ENCODE measurements around the gene PAK4.
A peak's percentile ranks its signal among the peaks of the same experiment; 100 is the strongest.
"Not testable (repeated sequence)": the region's sequence is repeated elsewhere in the genome, so short reads cannot be mapped to it uniquely, and the experiment has no call there.

PAK4 gene

DNA sequence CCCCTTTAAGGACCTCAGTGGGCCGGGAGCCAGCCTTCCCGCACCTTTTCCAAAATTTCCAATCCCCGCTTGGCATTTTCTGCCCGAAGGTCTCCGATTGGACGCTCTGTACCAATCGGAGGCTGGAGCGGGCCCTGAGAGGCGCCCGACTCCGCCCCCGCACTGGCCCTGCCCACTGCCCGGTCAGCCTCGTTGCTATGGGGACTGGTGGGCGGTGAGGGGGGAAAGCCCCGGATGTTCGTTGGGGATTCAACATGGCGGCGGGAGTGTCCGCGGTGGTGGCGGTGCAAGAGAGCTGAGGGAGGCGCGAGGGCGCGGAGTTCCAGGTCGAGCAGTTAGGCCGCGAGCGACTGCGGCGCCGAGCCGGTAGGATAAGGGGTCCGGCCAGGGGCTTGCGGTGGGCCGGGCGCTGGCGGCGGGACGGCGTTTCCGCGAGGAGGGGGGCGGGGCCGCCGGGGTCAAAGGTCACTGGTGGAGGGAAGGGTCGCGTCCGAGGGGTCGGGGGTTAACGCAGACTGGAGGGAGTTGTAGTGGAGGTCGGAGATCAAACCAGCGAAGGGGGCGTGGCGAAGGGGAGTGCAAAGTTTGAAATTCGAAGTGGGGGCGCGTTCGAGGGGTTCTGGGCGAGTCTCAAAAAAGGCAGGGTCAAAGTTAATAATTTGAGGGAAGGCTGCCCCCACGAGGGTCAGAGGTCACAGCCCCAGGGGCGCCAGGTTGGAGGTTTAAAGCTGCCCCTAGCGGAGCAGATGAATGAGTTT is at the start of gene PAK4:
Gene PAK4, plus strand, starts transcription at position 233 of the 758 bp plus-strand sequence. CDS start 43,768 bp downstream, outside the sequence.
- peak; percentile 91 for DNase-seq (ENCODE audit: low read depth)

DNA sequence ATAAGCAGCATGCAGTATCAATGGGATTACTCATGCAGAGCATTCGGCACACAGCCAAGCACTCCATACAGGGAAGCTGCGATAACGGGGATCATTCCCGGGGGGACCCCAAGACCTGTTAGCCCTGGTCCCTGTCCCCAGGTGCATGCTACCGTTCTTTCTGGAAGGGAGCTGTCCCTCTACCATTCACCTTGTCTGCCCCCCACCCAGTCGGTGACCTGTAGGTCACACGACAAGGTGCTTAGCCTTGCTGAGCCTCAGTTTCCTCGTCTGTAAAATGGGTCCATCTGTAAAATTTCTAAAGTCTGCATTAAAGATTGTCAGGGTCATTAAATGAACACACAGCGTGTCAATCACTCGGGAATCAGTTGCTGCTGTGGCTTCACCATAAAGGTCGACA is 48.3 kb upstream of the PAK4 start:
- DNase-seq (ENCODE audit: low read depth), result no peak

DNA sequence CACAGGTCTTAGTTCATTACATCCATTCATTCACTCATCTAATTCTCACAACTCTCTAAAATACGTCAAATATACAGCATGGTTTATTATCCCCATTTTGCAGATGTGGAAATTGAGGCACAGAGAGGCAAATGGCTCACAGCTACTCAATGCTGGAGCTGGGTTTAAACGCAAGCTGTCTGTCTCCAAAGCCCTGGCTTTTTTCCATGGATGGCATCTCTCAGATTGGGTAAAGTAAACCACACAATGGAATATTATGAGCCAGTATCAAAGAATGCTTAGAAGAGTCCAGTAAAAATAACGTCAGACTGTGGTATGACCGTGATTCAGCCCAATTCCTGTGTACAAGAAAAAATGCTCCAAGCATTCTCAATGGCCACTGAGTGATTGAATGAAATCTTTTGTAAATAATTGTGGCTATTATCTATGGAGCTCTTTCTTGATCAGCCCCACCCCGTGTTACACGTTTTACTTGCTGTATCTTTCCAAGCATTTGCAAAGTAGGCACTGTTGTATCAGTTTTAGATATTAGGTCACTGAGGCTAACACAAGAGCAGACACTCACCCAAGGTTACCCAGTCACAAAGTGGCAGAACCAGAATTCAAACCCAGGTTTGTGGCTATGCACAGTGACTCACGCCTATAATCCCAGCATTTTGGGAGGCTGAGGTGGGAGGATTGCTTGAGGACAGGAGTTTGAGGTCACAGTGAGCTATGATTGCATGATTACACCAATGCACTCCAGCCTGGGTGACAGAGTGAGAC is 47.0 kb upstream of the PAK4 start:
- no peak for DNase-seq (ENCODE audit: low read depth)

DNA sequence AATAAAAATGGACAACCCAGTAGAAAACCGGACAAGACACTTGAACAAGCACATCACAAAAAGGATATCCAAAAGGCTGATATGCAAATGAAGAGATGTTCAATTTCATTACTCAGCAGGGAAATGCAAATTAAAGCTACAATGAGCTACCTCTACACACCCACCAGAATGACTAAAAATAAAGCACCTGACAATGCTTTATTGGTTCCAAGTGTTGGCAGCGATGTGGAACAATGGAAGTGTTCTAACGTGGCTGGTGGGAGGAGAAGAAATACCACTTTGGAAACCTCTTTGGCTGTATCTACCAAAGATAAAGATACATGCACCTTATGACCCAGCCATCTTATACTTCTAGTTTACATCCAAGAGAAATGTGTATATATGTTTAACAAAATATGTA is 45.2 kb upstream of the PAK4 start:
- no peak for DNase-seq (ENCODE audit: low read depth)

DNA sequence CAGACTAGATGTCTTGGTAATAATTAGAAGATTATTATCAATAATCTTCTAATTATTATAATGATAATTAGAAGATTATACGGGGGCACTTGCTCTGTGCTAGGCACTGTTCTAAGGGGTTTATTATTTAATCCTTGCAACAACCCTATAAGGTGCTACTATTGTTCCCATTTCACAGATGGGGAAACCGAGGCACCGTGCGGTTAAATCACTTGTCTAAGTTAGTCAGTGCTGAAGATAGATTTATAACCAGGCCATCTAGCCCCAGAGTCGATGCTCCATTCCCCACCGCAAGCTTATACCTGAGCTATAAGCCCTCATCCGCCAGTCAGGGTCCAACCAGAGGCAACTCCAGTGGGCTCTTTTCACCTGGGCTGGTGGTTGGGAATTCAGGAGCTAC is 43.4 kb upstream of the PAK4 start:
- no peak for DNase-seq (ENCODE audit: low read depth)

DNA sequence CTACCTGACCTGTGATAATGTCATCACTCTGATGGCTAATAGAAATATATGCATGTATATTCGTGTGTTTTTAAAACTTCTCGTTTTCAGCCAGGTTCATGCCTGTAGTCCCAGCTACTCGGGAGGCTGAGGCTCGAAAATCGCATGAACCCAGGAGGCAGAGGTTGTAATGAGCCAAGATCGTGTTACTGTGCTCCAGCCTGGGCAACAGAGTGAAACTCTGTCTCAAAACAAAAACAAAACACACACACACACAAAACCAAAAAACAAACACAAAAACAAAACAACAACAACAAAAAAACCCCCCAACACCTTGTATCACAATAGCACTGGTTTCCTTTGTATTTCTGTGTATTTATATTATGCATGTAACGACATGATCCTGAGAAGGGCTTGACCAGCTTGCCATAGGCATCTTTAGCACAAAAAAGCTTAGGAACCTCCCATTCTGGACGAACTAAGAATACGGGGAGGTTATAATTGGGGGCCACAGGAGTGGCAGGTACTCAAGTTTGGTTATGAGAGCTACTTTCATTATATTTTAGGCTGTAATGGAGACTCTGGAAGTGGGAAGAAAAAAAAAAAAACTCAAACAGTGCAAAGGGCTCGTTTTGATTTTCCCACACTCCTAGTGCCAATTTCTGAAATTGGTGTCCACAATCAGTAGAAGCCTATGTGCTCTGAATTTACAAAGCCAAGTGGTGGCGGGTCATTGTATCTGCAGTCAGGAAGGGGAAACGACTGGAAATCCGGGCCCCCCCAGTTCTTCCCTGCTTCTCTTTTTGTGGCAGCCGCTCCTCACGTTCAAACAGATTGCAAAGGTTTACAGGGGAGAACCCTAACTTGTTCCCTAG is 42.6 kb upstream of the PAK4 start:
- DNase-seq (ENCODE audit: low read depth), result no peak

DNA sequence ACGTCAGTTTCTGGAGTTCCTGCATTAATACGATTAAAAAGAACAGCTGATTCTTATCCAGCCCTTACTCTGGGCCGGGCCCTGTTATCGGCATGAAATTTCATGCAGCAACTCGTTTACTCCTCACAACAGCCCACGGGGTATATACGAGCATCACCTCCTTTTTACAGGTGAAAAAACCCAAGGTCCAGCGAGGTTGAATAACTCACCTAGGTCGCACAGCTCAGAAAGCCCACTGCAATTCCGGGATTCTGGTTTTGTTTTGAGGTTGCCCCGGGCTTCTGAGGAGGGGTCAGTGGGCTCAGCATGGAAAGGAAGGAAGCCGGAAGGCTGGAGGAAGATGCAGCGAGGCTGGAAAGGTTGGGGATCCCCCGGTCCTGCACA is 42.0 kb upstream of the PAK4 start:
- DNase-seq (ENCODE audit: low read depth), result no peak

DNA sequence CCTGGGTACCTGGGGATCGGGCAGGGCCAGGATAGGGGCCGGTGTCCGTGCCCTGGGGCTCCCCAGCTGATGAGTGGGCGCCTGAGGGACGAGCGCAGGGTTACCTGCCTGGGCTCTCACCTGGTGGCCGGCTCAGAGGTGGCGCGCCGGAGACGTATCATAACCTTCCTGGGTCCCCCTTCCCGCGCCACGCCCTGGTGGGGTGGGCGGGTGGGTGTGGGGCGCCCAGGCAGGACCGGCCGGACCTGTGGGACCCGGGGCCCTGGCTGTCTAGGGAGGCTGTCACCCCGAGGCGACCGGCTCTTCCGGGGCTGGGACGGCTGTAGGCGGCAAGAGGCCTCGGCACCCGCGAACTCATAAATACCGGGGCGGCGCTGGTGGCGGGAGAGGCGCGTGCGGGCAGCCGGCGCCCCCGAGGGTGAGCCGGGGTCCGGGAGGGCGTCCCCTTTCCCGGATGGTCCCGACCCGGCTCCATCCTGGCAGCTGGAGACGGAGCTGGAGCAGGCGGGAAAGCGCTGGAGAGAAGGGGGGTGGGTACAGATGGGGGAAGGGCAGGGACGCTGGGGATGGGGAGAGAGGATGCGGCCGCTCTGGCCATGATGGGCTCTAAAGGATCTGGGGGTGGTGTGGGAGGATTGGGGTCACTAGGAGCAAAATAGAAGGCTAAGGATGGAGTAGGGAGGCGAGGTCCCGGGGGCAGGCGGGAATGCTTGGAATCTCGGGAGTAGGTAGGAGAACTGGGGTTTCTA is 41.4 kb upstream of the PAK4 start, which contains the start of gene ACP7:
Gene ACP7, plus strand, starts transcription at position 386 of the 749 bp plus-strand sequence. CDS start 902 bp downstream, outside the sequence.
- DNase-seq (ENCODE audit: low read depth), result peak; percentile 6

DNA sequence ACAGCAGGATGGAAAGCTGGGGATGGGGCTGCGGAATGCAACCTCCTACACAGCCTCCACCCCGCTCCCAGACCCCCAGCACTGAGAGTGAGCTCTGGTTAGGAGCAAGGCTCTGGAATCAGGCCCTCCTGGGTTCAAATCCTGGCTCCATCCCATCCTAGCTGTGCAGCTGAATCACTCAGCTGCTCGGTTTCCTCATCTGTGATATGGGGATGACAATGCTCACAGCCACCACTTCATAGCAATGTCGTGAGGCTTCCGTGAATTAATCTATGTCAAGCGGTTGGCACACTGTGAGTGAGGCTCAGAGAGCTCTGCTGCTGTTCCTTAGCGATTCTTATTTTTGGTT is 40.9 kb upstream of the PAK4 start:
- no peak for DNase-seq (ENCODE audit: low read depth)

DNA sequence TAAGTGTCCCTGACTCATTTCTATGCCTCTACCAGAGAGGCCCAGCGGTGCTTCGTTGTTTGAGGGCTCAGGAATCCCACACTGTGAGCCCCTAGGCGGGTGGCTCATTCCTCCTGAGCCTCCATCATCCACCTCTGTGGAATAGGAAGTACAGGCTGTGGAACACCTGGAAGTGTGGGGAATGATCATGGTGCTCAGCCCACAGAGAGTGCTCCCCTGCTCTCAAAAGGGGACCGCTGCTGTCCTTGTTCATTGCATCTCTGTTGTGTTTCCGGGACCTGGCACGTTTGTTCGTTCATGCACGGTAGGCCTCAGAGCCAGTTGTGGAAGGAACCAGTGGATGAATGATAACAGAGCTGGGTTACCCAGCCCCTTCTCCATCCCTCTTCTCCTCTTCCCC is 40.2 kb upstream of the PAK4 start:
- no peak for DNase-seq (ENCODE audit: low read depth)

DNA sequence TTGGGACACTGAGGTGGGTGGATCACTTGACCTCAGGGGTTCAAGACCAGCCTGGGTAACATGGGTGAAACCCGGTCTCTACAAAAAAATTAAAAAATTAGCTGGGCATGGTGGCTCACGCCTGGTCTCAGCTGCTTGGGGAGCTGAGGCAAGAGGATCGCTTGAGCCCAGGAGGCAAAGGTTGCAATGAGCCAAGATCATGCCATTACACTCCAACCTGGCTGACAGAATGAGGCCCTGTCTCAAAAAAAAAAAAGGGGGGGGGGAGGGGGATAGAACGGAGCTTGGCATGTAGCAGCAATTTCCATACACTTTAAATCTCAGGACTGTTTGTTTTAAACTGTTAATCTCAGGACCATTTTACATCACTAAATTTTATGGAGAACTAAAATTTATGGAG is 39.2 kb upstream of the PAK4 start:
- DNase-seq (ENCODE audit: low read depth), result no peak

DNA sequence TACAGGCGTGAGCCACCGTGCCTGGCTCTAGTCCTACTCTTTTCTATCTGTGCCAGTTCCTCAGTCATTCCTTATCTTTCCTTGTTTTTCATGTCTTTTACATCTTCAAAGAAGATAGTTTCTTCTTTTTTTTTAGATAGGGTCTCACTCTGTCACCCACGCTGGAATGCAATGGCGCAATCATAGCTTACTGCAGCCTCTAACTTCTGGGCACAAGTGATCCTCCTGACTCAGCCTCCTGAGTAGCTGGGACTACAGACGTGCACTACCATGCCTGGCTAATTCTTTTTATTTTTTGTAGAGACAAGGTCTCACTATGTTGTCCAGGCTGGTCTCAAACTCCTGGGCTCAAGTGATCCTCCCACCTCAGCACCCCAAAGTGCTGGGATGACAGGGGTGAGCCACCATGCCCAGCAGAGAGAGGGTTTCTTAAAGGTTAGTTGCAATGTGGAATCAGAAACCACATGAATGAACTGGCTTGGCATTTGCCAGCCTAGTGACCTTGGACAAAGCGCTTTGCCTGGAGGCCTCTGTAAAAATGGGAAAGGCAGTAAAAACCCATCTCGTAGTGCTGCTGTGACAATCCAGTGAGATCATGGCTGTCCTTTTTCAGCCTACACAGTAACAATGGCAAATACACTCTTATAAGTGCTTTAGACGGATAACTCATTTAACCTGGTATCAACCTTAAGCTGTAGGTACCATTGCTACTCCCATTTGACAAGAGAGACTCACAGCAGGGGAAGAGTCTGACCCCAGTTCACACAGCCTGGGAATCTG is 37.5 kb upstream of the PAK4 start:
- no peak for DNase-seq (ENCODE audit: low read depth)

DNA sequence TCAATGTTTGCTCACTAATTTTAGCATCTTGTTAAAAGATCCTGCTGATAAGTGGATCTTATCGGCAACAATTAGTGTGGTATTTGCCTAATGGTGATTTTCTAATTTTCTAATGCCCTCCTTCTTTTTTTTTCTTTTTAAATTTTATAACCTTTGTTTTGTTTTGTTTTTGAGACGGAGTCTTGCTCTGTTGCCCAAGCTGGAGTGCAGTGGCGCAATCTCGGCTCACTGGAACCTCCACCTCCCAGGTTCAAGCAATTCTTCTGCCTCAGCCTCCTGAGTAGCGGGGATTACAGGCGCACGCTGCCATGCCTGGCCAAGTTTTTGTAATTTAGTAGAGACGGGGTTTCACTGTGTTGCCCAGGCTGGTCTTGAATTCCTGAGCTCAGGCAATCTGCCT is 35.6 kb upstream of the PAK4 start:
- not testable (repeated sequence) for DNase-seq (ENCODE audit: low read depth)

DNA sequence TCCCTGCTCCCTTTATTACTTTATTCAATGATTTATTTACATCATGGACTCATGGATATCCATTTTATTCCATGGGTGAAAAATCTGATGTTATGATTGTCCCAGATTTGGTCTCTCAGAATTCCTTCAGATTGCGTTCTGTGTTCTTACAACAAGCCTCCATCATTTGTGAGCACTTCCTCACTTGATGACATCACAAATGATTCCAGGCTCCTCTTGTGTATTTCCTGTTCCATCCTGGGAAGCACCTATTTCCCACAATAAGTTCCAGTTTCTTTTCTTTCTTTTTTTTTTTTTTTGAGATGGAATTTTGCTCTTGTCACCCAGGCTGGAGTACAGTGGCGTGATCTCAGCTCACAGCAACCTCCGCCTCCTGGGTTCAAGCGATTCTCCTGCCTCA is 34.7 kb upstream of the PAK4 start:
- no peak for DNase-seq (ENCODE audit: low read depth)

DNA sequence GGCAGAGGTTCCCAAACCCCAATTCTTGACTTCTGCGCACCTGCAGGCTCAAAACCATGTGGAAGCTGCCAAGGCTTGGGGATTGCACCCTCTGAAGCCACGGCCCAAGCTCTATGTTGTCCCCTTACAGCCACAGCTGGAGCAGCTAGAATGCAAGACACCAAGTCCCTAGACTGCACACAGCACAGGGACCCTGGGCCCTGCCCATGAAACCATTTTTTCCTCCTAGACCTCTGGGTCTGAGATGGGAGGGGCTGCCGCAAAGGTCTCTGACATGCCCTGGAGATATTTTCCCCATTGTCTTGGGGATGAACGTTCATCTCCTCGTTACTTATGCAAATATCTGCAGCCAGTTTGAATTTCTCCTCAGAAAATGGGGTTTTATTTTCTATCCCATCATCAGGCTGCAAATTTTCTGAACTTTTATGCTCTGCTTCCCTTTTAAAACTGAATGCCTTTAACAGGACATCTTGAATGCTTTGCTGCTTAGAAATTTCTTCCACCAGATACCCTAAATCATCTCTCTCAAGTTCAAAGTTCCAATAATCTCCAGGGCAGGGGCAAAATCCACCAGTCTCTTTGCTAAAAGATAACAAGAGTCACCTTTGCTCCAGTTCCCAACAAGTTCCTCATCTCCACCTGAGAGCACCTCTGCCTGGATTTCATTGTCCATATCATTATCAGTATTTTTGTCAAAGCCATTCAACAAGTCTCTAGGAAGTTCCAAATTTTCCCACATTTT is 29.6 kb upstream of the PAK4 start:
- not testable (repeated sequence) for DNase-seq (ENCODE audit: low read depth)

DNA sequence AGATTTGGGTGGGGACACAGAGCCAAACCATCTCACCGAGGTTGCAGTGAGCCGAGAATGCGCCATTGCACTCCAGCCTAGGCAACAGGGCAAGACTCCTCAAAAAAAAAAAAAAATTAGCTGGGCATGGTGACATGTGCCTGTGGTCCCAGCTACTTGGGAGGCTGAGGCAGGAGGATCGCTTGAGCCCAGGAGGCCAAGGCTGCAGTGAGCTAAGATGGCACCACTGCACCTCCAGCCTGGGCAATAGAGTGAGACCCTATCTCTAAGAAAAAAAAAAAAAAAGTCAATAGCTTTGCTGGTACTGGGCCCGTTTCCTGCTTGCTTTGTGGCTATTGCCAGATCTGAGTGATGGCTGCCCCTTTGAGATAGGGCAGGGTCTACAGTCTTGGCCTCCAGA is 28.3 kb upstream of the PAK4 start:
- DNase-seq (ENCODE audit: low read depth), result no peak

DNA sequence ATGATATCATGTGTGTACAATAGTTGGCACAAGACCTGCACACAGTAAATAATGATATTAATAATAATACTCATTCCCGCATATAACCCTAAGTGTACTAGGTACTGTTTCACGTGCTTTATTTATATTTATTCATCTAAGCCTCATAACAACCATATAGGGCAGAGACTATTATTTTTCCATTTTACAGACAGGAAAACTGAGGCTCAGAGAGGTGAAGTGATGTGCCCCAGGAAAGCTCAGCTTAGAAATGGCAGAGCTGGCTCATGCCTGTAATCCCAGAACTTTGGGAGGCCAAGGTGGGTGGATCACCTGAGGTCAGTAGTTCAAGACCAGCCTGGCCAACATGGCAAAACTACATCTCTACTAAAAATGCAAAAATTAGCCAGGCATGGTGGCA is 27.9 kb upstream of the PAK4 start:
- DNase-seq (ENCODE audit: low read depth), result no peak

DNA sequence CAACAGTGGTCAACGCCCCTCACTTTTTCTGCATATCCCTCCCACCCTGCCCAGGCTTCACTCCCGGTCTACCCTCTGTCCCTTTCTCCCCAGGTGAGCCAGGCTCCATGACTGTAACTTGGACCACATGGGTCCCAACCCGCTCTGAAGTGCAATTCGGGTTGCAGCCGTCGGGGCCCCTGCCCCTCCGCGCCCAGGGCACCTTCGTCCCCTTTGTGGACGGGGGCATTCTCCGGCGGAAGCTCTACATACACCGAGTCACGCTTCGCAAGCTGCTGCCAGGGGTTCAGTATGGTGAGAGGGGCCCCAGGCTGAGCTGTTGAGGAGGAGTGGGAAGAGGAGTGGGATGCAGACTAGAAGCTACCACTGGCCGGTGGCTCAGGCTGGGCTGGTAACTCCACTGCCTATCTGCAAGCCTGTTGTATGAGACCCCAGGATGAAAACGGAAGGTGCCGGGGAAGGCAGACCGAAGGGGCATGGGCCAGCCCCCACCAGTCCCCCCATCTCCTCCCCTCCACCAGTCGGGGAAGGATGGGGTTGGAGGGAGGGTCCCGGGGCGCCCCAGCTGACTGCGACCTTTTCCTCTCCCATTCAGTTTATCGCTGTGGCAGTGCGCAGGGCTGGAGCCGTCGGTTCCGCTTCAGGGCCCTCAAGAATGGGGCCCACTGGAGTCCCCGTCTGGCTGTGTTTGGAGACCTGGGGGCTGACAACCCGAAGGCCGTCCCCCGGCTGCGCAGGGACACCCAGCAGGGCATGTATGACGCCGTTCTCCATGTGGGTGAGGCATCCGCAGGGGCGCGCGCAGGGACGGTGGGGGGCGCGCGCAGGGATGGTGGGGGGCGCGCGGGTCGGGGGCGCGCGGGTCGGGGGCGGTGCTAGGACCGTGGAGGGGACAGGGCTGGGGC is 27.0 kb upstream of the PAK4 start:
- DNase-seq (ENCODE audit: low read depth), result no peak

DNA sequence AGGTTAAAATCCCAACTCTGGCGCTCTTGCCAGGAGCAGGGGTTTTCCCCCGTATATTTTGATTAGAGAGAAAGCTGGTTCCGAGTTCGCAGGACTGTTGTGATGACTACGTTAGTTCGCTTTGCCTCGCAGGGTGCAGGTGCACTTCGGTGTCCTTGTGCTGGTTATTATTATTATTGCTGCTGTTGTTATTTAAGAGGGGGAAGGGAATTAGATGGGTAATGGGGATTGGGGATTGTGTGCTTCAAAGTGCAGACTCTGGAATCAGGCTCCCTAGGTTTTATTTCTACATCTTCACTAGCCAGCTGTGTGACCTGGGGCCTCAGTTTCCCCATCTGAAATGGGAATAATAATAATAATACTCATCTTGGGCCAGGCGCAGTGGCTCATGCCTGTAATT is 26.2 kb upstream of the PAK4 start:
- DNase-seq (ENCODE audit: low read depth), result no peak

Data from stimulated activated CD8-positive, alpha-beta memory T cell treated with anti-CD3 and anti-CD28 coated beads, Interleukin-12 subunit alpha, Interleukin-12 subunit beta, amount 100 ng/mL, for 4 hours (primary cell).